Effector memory CD8-positive, alpha-beta T cell (primary cell): ENCODE data around the gene EIPR1.

Experiments used
- ATAC-seq: fragments of 150-1000 bp; cut with Tn5 transposase; replicated peaks from 2 replicates; pipeline ENCODE4 v1.10.0; 2021; ENCODE audit warnings: mild to moderate bottlenecking, moderate library complexity
- DNase-seq, 3 experiments: peaks; one replicate each; pipeline ENCODE4 v3.0.0; 2021
- H3K27ac Mint-ChIP-seq, 2 donors: one replicate each; pipeline ENCODE4 v1.8.0; 2022; ENCODE audit warnings: mild to moderate bottlenecking in 2 of 2, mixed read lengths in 2 of 2, moderate library complexity in 2 of 2
- H3K27me3 Mint-ChIP-seq, 2 donors: one replicate each; pipeline ENCODE4 v1.8.0; 2022; ENCODE audit warnings: mixed read lengths in 2 of 2
- H3K36me3 Mint-ChIP-seq: one replicate; pipeline ENCODE4 v1.8.0; 2022; ENCODE audit warnings: mild to moderate bottlenecking, moderate library complexity, mixed read lengths; ENCODE audit not compliant: insufficient read depth
- H3K4me1 Mint-ChIP-seq, 2 donors: one replicate each; pipeline ENCODE4 v1.8.0; 2022; ENCODE audit warnings: low read depth in 2 of 2, mixed read lengths in 2 of 2
- H3K4me3 Mint-ChIP-seq, 2 donors: one replicate each; pipeline ENCODE4 v1.8.0; 2022; ENCODE audit warnings: mild to moderate bottlenecking in 2 of 2, mixed read lengths in 2 of 2, moderate library complexity in 2 of 2
- H3K9me3 Mint-ChIP-seq, 2 donors: one replicate each; pipeline ENCODE4 v1.8.0; 2022; ENCODE audit warnings: mixed read lengths in 2 of 2

Gene EIPR1

GRCh38 chr2:3159782-3160545 is 217.7 kb downstream of the EIPR1 start:
- Mint-ChIP-seq H3K4me3 (no peak overlapping the region), H3K27me3 (no peaks in the 10 kb centered on the region), H3K27ac (no peak overlapping the region), H3K4me1 (no peaks in the 10 kb centered on the region), H3K9me3 (peaks cover 6 to 9% of the 10 kb centered on the region in 2 donors), H3K36me3 (no peaks in the 10 kb centered on the region)
- DNase-seq (no peak), ATAC-seq (no peak)

- DNase-seq (no peak), ATAC-seq (no peak)
- Mint-ChIP-seq H3K9me3 (peaks cover 0 to 3% of the 10 kb centered on the region in 2 donors), H3K27me3 (no peaks in the 10 kb centered on the region), H3K36me3 (peaks cover 7% of the 10 kb centered on the region), H3K27ac (no peak overlapping the region), H3K4me3 (no peak overlapping the region), H3K4me1 (peaks cover 0 to 3% of the 10 kb centered on the region in 2 donors)
These were observed 222.9 kb downstream of the EIPR1 start for GRCh38 chr2:3154700-3155099.

- H3K4me3 Mint-ChIP-seq: no peak overlapping the region
- peaks cover 0 to 3% of the 10 kb centered on the region in 2 donors for H3K9me3 Mint-ChIP-seq
- H3K36me3 Mint-ChIP-seq: peaks cover 7% of the 10 kb centered on the region
- no peak overlapping the region for H3K27ac Mint-ChIP-seq
- H3K27me3 Mint-ChIP-seq: no peaks in the 10 kb centered on the region
- DNase-seq (no peak), ATAC-seq (no peak)
- peaks cover 0 to 3% of the 10 kb centered on the region in 2 donors for H3K4me1 Mint-ChIP-seq
These were observed 223.5 kb downstream of the EIPR1 start for GRCh38 chr2:3154146-3154545.

GRCh38 chr2:3151153-3151918 is 226.3 kb downstream of the EIPR1 start:
- H3K4me1 Mint-ChIP-seq: peaks cover 0 to 10% of the 10 kb centered on the region in 2 donors
- no peaks in the 10 kb centered on the region for H3K27me3 Mint-ChIP-seq
- H3K9me3 Mint-ChIP-seq: peaks cover 0 to 3% of the 10 kb centered on the region in 2 donors
- peaks cover 7% of the 10 kb centered on the region for H3K36me3 Mint-ChIP-seq
- H3K27ac Mint-ChIP-seq: no peak overlapping the region
- DNase-seq (no peak), ATAC-seq (no peak)
- no peak overlapping the region for H3K4me3 Mint-ChIP-seq

DNA sequence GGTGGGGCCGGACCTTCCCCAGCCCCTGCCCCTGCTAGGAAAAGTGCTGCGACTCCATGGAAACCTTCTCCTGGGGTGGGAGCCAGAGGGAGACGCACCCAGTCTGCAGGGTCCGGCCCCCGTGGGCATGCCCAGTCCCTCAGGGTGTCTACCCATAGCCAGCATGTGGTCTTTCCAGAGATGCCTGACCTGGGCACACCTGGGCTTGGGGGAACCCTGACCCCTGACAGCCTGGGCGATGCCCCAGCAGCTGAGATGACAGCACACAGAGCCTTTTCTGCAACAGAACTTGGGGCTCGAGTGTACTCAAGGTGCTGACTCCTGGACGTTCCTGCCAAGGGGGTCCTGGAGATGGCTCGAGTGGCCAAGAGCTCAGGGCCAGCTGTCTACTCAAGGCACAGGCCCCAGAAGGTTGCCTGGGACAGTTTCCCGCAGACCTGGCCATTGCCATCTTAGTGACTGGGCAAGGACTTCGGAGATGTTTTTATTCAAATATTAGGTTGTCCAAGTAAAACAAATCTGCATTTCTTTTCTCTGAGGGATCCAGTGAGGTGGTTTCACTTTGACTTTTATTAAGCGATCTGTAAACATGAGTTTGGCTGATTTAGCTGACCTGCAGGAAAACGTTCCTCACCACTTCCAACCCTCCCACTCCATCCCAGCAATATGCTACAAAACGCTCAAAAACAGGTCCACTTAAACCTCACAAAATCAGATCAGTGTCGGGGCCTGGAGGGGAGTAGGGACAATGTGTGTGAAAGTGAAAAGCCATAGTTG is 228.0 kb downstream of the EIPR1 start:
- ATAC-seq: no peak
- Mint-ChIP-seq H3K27me3 (no peaks in the 10 kb centered on the region), H3K27ac (no peak overlapping the region), H3K9me3 (peaks cover 0 to 3% of the 10 kb centered on the region in 2 donors), H3K36me3 (peaks cover 7% of the 10 kb centered on the region), H3K4me1 (peaks cover 0 to 10% of the 10 kb centered on the region in 2 donors), H3K4me3 (no peak overlapping the region)
- DNase-seq: no peak

DNA sequence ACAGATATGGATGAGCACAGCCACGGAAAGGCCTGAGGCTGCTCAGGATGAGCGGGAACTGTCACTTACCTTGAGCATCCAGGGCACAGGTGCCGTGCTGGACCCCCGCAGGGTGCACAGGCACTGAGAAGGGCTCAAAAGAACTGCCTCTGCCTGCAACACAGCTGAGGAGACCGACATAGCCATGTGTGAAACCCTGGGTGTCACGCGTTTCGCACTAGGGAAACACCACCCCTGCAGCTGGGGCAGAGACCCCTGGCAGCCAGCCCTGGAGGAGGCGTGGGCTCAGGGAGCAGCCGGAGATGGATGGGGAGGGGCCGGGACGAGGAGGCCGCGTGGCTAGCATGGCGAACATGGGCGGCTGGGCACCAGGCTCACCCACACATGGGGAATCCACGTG is 228.9 kb downstream of the EIPR1 start:
- peaks cover 0 to 7% of the 10 kb centered on the region in 2 donors for H3K4me1 Mint-ChIP-seq
- H3K27ac Mint-ChIP-seq: no peak overlapping the region
- peaks cover 0 to 3% of the 10 kb centered on the region in 2 donors for H3K9me3 Mint-ChIP-seq
- H3K4me3 Mint-ChIP-seq: no peak overlapping the region
- H3K36me3 Mint-ChIP-seq: peaks cover 7% of the 10 kb centered on the region
- H3K27me3 Mint-ChIP-seq: no peaks in the 10 kb centered on the region
- ATAC-seq (no peak), DNase-seq (no peak)

DNA sequence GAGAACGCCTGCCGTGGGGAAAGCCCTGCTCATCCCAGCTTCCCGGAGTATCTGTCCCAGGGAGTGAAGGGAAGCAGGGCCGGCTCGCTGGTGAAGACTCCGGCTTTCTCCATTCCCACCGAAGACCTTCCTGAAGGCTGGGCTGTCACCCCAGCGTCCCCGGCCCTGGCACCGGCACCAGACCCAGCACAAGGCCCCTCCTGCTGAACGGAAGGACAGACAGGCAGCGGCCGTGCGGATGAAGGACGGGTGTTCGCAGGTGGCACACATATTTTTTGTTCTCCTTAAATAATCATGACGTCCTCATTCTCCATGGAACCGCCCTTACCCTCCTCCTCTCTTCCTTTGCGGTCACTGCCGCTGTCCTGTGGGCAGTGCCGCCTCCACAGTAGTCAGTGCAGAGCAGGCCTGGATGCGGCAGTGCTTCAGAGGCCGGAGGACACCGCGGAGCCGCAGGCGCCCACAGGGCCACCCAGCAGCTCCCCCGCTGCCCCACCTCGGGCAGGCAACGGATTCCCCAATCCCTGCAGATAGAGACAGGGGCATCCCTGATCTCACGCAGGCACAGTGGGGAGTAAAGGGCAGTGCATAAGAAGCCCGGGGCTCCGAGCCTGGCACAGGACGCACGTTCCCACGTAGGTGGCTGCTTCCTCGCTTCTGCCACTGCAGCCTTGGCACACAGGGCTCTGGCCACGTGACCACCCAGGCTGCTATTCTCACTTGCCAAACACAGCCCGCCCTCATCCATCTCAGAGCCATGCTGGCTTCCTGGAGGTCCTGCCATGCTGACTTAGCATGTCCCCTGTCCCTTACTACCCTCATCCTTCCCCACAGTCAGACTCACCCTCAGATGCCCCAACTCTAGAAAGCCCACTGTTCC is 229.7 kb downstream of the EIPR1 start:
- peaks cover 7% of the 10 kb centered on the region for H3K36me3 Mint-ChIP-seq
- no peaks in the 10 kb centered on the region for H3K27me3 Mint-ChIP-seq
- H3K27ac Mint-ChIP-seq: no peak overlapping the region
- no peak for DNase-seq
- H3K4me1 Mint-ChIP-seq: peaks cover 0 to 7% of the 10 kb centered on the region in 2 donors
- no peak for ATAC-seq
- H3K4me3 Mint-ChIP-seq: no peak overlapping the region
- H3K9me3 Mint-ChIP-seq: peaks cover 0 to 3% of the 10 kb centered on the region in 2 donors

DNA sequence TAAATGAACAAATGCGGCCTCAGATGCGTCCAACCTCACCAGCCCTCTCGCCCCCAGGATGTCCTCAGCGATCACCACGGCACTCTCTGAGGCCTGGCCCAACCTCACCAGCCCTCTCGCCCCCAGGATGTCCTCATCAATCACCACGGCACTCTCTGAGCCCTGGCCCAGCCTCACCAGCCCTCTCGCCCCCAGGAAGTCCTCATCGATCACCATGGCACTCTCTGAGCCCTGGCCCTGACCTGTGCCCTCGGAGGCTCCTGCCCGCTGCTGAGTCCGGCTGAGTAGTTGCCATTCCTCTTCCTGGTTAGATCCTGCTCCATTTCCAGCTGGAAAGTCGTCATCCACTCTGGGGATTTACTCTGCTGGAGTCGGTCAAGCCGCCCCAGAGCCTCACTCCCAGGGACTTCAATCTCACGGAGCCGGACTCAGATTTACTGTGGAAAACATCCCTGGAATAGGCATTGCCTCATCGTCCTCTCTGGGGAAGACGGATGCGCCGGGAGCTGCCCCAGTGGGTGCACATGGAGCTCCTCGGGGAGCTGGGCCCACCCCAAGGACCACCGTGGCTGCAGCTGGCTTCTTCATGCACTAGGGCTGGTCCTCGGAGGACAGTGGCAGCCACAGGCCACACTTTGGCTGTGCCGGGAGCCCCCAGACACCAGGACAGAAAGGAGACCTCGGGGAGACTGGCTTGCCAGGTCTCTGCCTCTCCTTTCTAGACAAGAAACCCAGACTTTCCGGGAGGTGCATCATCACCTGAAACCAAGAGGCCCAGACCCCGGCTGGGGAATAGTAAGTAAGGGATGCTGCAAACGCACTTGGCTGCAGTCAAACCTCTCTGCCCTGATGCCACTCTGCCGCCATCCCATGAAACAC is 230.6 kb downstream of the EIPR1 start:
- peaks cover 0 to 7% of the 10 kb centered on the region in 2 donors for H3K4me1 Mint-ChIP-seq
- ATAC-seq (no peak), DNase-seq (no peak)
- peaks cover 5% of the 10 kb centered on the region for H3K36me3 Mint-ChIP-seq
- peaks cover 0 to under 1% of the 10 kb centered on the region in 2 donors for H3K9me3 Mint-ChIP-seq
- H3K27me3 Mint-ChIP-seq: no peaks in the 10 kb centered on the region
- H3K27ac Mint-ChIP-seq: no peak overlapping the region
- no peak overlapping the region for H3K4me3 Mint-ChIP-seq

DNA sequence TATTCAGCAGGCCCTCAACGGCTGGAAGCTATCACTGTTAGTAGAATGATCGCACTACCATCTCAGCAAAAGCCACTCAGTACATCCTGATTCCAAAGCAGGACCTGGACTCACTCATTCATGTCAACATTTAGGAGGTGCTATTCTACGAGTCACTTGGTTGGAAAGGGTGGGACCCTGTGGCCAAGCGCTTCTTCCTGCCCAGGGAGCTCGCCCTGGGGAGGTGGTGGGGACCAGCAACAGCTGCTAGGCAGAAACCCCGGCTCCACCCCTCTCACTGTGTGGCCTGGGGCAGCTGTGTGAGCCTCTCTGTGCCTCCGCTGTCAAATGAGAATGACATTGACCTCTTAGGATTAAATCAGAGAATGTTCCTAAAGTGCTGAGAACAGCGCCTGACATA is 231.4 kb downstream of the EIPR1 start:
- Mint-ChIP-seq H3K4me1 (peaks cover 0 to 7% of the 10 kb centered on the region in 2 donors), H3K36me3 (no peaks in the 10 kb centered on the region), H3K4me3 (no peak overlapping the region), H3K27ac (no peak overlapping the region), H3K27me3 (no peaks in the 10 kb centered on the region), H3K9me3 (no peaks in the 10 kb centered on the region)
- ATAC-seq: no peak
- DNase-seq: no peak

- Mint-ChIP-seq H3K27me3 (no peaks in the 10 kb centered on the region), H3K4me1 (peaks cover 0 to 7% of the 10 kb centered on the region in 2 donors), H3K4me3 (no peak overlapping the region), H3K36me3 (no peaks in the 10 kb centered on the region), H3K9me3 (no peaks in the 10 kb centered on the region), H3K27ac (no peak overlapping the region)
- DNase-seq (no peak), ATAC-seq (no peak)
These were observed 232.1 kb downstream of the EIPR1 start for GRCh38 chr2:3145471-3146021.

DNA sequence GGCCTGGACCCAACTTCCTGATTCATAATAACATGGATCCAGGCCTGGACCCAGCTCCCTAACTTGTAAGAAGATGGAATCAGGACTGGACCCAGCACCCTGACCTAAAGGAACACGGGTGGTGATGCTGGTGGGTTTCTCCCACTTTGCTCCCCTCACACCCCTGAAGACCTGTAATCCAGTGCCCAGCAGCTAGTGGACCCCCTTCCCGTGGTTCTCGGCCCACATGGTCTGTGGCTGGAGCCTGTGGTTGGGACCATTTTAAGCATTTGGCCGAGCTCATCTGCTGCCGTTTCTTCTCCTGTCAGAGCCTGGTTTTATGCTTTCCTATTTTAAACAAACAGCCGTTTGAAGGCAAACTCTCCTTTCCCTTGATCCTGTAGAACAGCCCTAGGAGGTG is 232.8 kb downstream of the EIPR1 start:
- Mint-ChIP-seq H3K4me3 (no peak overlapping the region), H3K36me3 (no peaks in the 10 kb centered on the region), H3K4me1 (peaks cover 0 to 7% of the 10 kb centered on the region in 2 donors), H3K27me3 (no peaks in the 10 kb centered on the region), H3K27ac (no peak overlapping the region), H3K9me3 (no peaks in the 10 kb centered on the region)
- ATAC-seq (no peak), DNase-seq (no peak)

DNA sequence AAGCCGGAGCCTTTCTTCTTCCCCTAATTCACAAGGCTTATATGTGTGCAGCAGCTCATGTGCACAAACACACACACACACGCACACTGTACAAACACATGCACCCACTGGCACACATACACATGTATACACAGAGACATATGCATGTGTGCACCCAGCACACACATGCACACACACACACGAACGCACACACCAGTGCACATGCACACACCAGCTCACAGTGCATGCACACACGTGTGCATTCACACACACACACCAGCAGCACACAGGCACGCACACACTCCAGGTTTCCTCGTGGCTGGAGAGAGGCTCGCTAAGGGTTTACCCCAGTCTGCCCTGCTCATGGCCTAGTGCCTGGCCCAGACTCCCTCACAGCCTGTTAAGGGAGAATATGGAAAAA is 234.0 kb downstream of the EIPR1 start:
- Mint-ChIP-seq H3K4me1 (peaks cover 0 to 7% of the 10 kb centered on the region in 2 donors), H3K9me3 (no peaks in the 10 kb centered on the region), H3K27me3 (no peaks in the 10 kb centered on the region), H3K36me3 (no peaks in the 10 kb centered on the region), H3K4me3 (no peak overlapping the region), H3K27ac (no peak overlapping the region)
- ATAC-seq (no peak), DNase-seq (no peak)
